H1 (cell line): ENCODE measurements around the gene PLD6. TPM values are rescaled to one million over a fixed set of nuclear protein-coding genes. Genes with fewer than 3 reads are reported as not detected.

Experiments used
- CTCF ChIA-PET: fragments of 300-600 bp; sonication (Branson Sonifier 250); formaldehyde crosslinking; loops from one replicate; lab custom pipeline; 2021; ENCODE audit not compliant: partially characterized antibody; lab: Charles Lee
- POLR2A ChIA-PET: fragments of 300-600 bp; sonication (Branson Sonifier 250); formaldehyde crosslinking; loops from one replicate; lab custom pipeline; 2021; ENCODE audit warnings: inconsistent platforms; ENCODE audit not compliant: partially characterized antibody; lab: Charles Lee
- DNase-seq, 2 experiments: peaks; one replicate each; pipeline versions ENCODE4 v3.0.0 to v3.0.0-alpha.2; 2010 to 2022; ENCODE audit warnings: low spot score in 2 of 2, low read depth in 1 of 2, mixed read lengths in 1 of 2
- FAIRE-seq: peaks from 2 replicates; lab custom pipeline; 2011; peaks lifted over from hg19 to GRCh38; lab: Jason Lieb, UNC
- H2AFZ ChIP-seq: 2 replicates; pipeline ENCODE4 v1.8.1; 2012; ENCODE audit warnings: low read length, inconsistent platforms
- H2AK5ac ChIP-seq: 2 replicates; pipeline ENCODE4 v1.6.1; 2013; ENCODE audit warnings: low read depth, low read length
- H2BK120ac ChIP-seq: replicated peaks from 2 replicates; pipeline ENCODE3; 2013; ENCODE audit warnings: low read depth, low read length, inconsistent platforms
- H2BK12ac ChIP-seq: 2 replicates; pipeline ENCODE4 v1.6.1; 2013; ENCODE audit warnings: low read depth, low read length
- H2BK15ac ChIP-seq: 2 replicates; pipeline ENCODE4 v1.6.1; 2013; ENCODE audit warnings: low read length
- H2BK20ac ChIP-seq: 2 replicates; pipeline ENCODE4 v1.6.1; 2013; ENCODE audit warnings: low read length
- H2BK5ac ChIP-seq: 2 replicates; pipeline ENCODE4 v1.6.1; 2013; ENCODE audit warnings: low read depth, low read length
- H3K14ac ChIP-seq: 2 replicates; pipeline ENCODE4 v1.6.1; 2013; ENCODE audit warnings: inconsistent platforms; ENCODE audit not compliant: insufficient read length
- H3K18ac ChIP-seq: 2 replicates; pipeline ENCODE4 v1.6.1; 2013; ENCODE audit warnings: low read length; ENCODE audit errors: extremely low read depth
- H3K23ac ChIP-seq: 2 replicates; pipeline ENCODE4 v1.6.1; 2013; ENCODE audit warnings: inconsistent platforms; ENCODE audit not compliant: insufficient read length
- H3K23me2 ChIP-seq: 2 replicates; pipeline ENCODE4 v1.6.1; 2013; ENCODE audit warnings: low read depth, low read length
- H3K27ac ChIP-seq: 2 replicates; pipeline ENCODE4 v1.6.1; 2011; ENCODE audit warnings: low read depth, low read length, inconsistent platforms
- H3K27me3 ChIP-seq, 4 experiments: replicated peaks in 1 of 4; 1 replicate in 1 of 4; 2 replicates in 3 of 4; pipeline versions ENCODE4 v1.6.1 to v1.8.1; 2011 to 2013; ENCODE audit warnings: low read length in 3 of 4, mild to moderate bottlenecking in 3 of 4, inconsistent platforms in 2 of 4, mixed read lengths in 2 of 4, moderate library complexity in 1 of 4; ENCODE audit not compliant: control insufficient read depth in 3 of 4, insufficient read depth in 3 of 4; ENCODE audit errors: extremely low read depth in 1 of 4
- H3K36me3 ChIP-seq, 4 experiments: 2 replicates each; pipeline versions ENCODE4 v1.6.1 to v1.8.1; 2011 to 2013; ENCODE audit warnings: mild to moderate bottlenecking in 4 of 4, low read length in 3 of 4, moderate library complexity in 2 of 4, control low read depth in 1 of 4, inconsistent platforms in 1 of 4; ENCODE audit not compliant: insufficient read depth in 4 of 4, control insufficient read depth in 2 of 4
- H3K4ac ChIP-seq: replicated peaks from 2 replicates; pipeline ENCODE3; 2013; ENCODE audit warnings: low read length, low read depth, mixed read lengths, inconsistent platforms; ENCODE audit not compliant: insufficient read length
- H3K4me1 ChIP-seq, 4 experiments: replicated peaks in 1 of 4; 1 replicate in 1 of 4; 2 replicates in 3 of 4; pipeline versions ENCODE4 v1.6.1 to v1.8.1; 2011 to 2013; ENCODE audit warnings: low read length in 3 of 4, inconsistent platforms in 2 of 4, mixed read lengths in 1 of 4; ENCODE audit not compliant: insufficient read depth in 4 of 4, control insufficient read depth in 3 of 4
- H3K4me2 ChIP-seq, 2 experiments: 2 replicates each; pipeline versions ENCODE4 v1.6.1 to v1.8.1; 2011 to 2013; ENCODE audit warnings: low read depth in 2 of 2, low read length in 2 of 2, control low read depth in 1 of 2, inconsistent platforms in 1 of 2, mild to moderate bottlenecking in 1 of 2; ENCODE audit not compliant: insufficient read depth in 1 of 2
- H3K4me3 ChIP-seq, 4 experiments: fragments of 200-600, 300-600 bp in 1 of 4; sonication (generic), shearing (Covaris generic), sonication (Bioruptor Twin) in 1 of 4; 2 replicates each; pipeline versions ENCODE4 v1.5.1 to v1.8.1; 2011 to 2016; ENCODE audit warnings: low read length in 4 of 4, low read depth in 3 of 4, control low read depth in 2 of 4, inconsistent platforms in 2 of 4, mild to moderate bottlenecking in 2 of 4, mixed read lengths in 1 of 4, moderate library complexity in 1 of 4; ENCODE audit not compliant: insufficient read depth in 2 of 4; ENCODE audit errors: extremely low read depth in 1 of 4
- H3K56ac ChIP-seq: replicated peaks from 2 replicates; pipeline ENCODE3; 2013; ENCODE audit warnings: low read depth, mild to moderate bottlenecking, mixed read lengths, low read length, inconsistent platforms; ENCODE audit not compliant: insufficient read length
- H3K79me1 ChIP-seq: 2 replicates; pipeline ENCODE4 v1.6.1; 2013; ENCODE audit warnings: low read depth, low read length, control low read depth
- H3K79me2 ChIP-seq, 2 experiments: 2 replicates each; pipeline versions ENCODE4 v1.6.1 to v1.8.1; 2012 to 2013; ENCODE audit warnings: low read length in 2 of 2, mild to moderate bottlenecking in 2 of 2, inconsistent platforms in 1 of 2; ENCODE audit not compliant: insufficient read depth in 2 of 2, control insufficient read depth in 1 of 2
- H3K9ac ChIP-seq, 4 experiments: replicated peaks in 1 of 4; 1 replicate in 1 of 4; 2 replicates in 3 of 4; pipeline versions ENCODE4 v1.6.1 to v1.8.1; 2011 to 2013; ENCODE audit warnings: low read depth in 3 of 4, low read length in 3 of 4, control low read depth in 2 of 4, mild to moderate bottlenecking in 2 of 4, moderate library complexity in 2 of 4, inconsistent platforms in 1 of 4; ENCODE audit errors: extremely low read depth in 1 of 4
- H3K9me3 ChIP-seq, 2 experiments: 2 replicates each; pipeline versions ENCODE4 v1.6.1 to v1.8.1; 2012 to 2013; ENCODE audit warnings: mild to moderate bottlenecking in 2 of 2, moderate library complexity in 2 of 2, control low read depth in 1 of 2, inconsistent platforms in 1 of 2, low read depth in 1 of 2, low read length in 1 of 2, mixed read lengths in 1 of 2; ENCODE audit not compliant: insufficient read depth in 2 of 2
- H4K20me1 ChIP-seq, 2 experiments: replicated peaks in 1 of 2; 2 replicates each; pipeline versions ENCODE3 to v1.8.1; 2011 to 2013; ENCODE audit warnings: inconsistent platforms in 2 of 2, low read length in 2 of 2, mild to moderate bottlenecking in 1 of 2; ENCODE audit not compliant: insufficient read depth in 2 of 2, control insufficient read depth in 1 of 2
- H4K5ac ChIP-seq: 2 replicates; pipeline ENCODE4 v1.6.1; 2013; ENCODE audit warnings: low read length, low read depth, mixed read lengths, inconsistent platforms; ENCODE audit not compliant: insufficient read length
- H4K8ac ChIP-seq: 2 replicates; pipeline ENCODE4 v1.8.0; 2013; ENCODE audit warnings: mild to moderate bottlenecking, moderate library complexity, low read length, inconsistent platforms; ENCODE audit not compliant: insufficient read depth; ENCODE audit errors: extremely low read depth
- H4K91ac ChIP-seq: replicated peaks from 2 replicates; pipeline ENCODE3; 2013; ENCODE audit warnings: low read length, mixed read lengths, inconsistent platforms; ENCODE audit not compliant: insufficient read length
- BRCA1 ChIP-seq: IDR thresholded peaks from 2 replicates; pipeline ENCODE4 v1.6.1; 2012; ENCODE audit warnings: low read depth, low read length, improper control_type of control experiment
- EP300 ChIP-seq, 2 experiments: IDR thresholded peaks; 1 replicate in 1 of 2; 2 replicates in 1 of 2; pipeline ENCODE4 v1.6.1; 2011 to 2012; ENCODE audit warnings: low read depth in 2 of 2, low read length in 2 of 2, mild to moderate bottlenecking in 2 of 2, borderline replicate concordance in 1 of 2, inconsistent platforms in 1 of 2, moderate library complexity in 1 of 2
- KDM5A ChIP-seq: fragments of 200-600 bp; IDR thresholded peaks from 2 replicates; pipeline ENCODE4 v1.7.1; 2012; ENCODE audit warnings: mild to moderate bottlenecking, low read length, inconsistent platforms, mixed read lengths
- RNF2 ChIP-seq: fragments of 200-900, 300-1000 bp; sonication (generic); IDR thresholded peaks from 2 replicates; pipeline ENCODE4 v1.7.1; 2016; ENCODE audit warnings: borderline replicate concordance, low read depth, mild to moderate bottlenecking, antibody characterized with exemption, low read length; ENCODE audit not compliant: poor library complexity, severe bottlenecking; ENCODE audit errors: missing control alignments
- WGBS, 2 experiments: shearing (Covaris generic) in 1 of 2; methylation state at CpG; one replicate each; pipeline versions ENCODE4 v1.1.6 to v1.1.7; 2013 to 2015; ENCODE audit warnings: low lambda C conversion rate in 2 of 2, mixed read lengths in 2 of 2, inconsistent platforms in 1 of 2, low coverage in 1 of 2, missing lambda C conversion rate in 1 of 2; ENCODE audit not compliant: insufficient replicate concordance in 2 of 2, insufficient coverage in 1 of 2, insufficient read length in 1 of 2; ENCODE audit errors: extremely low coverage in 1 of 2, missing lambda C conversion rate in 1 of 2; 5-methylcytosine and 5-hydroxymethylcytosine counted together
- polyA plus RNA-seq, 7 experiments: library from polyadenylated mRNA; depleted of rRNA in 3 of 7; stranded (reverse) in 5 of 7; unstranded in 2 of 7; fragments of >200 nt in 5 of 7; fragments of 200-250 nt in 2 of 7; gene quantifications; 1 replicate in 5 of 7; 2 replicates in 1 of 7; 4 replicates in 1 of 7; pipeline versions ENCODE4 v1.2.1 to v1.2.3, GENCODE V29; 2011 to 2013; ENCODE audit warnings: missing spikeins in 2 of 7, mixed read lengths in 2 of 7
- total RNA-seq: library from RNA; stranded (reverse); fragmentation: NEBNext Ultra II Directional; extraction: Animal tissue kit (Norgen Biotek cat#: 25700); gene quantifications from 2 replicates; pipeline ENCODE4 v1.2.1, GENCODE V29; 2021
- TF ChIP-seq, protein P1 (sequence below): IDR thresholded peaks from 2 replicates; pipeline ENCODE4 v1.6.1; 2012; ENCODE audit warnings: inconsistent platforms

Gene PLD6
- total and polyA plus RNA-seq, 2 of the 8 experiments (the other 6 are each of a cell fraction or from before 2014, with no cell fraction given) = 0.20 to 0.22 TPM

- 82% methylated on average over 1 of the region's 1 CpG; no CpG with 5 or more reads in 1 of the 2 experiments for WGBS, 2 experiments
- Histone ChIP-seq H2AFZ (no peak overlapping the region), H2BK5ac (no peak overlapping the region), H3K23ac (no peak overlapping the region), H3K56ac (no peak overlapping the region), H3K9me3 (no peaks in the 10 kb centered on the region), H3K4me1 (peaks cover 2 to 10% (median 5%) of the 10 kb centered on the region in 4 experiments; a peak in 5 of 7 replicates), H3K4me2 (no peak overlapping the region), H3K79me1 (peaks cover 16% of the 10 kb centered on the region), H3K79me2 (peaks cover 7 to 20% of the 10 kb centered on the region in 2 experiments; a peak in 3 of 4 replicates), H2BK12ac (no peak overlapping the region), H4K20me1 (peaks cover 8 to 13% of the 10 kb centered on the region in 2 experiments), H3K4ac (no peak overlapping the region), H3K18ac (no peak overlapping the region), H3K23me2 (peaks cover 9% of the 10 kb centered on the region), H3K14ac (no peak overlapping the region), H3K4me3 (no peak overlapping the region), H4K5ac (no peak overlapping the region), H3K27me3 (no peaks in the 10 kb centered on the region), H2BK15ac (no peak overlapping the region), H4K91ac (no peak overlapping the region), H4K8ac (no peak overlapping the region), H3K36me3 (no peaks in the 10 kb centered on the region), H3K27ac (no peak overlapping the region), H3K9ac (no peak overlapping the region), H2BK20ac (no peak overlapping the region), H2AK5ac (no peak overlapping the region), H2BK120ac (no peak overlapping the region)
- FAIRE-seq (no peak), DNase-seq (no peak)
- no peak for TF ChIP-seq KDM5A
- TF ChIP-seq BRCA1 = no peak
- no peak for TF ChIP-seq EP300 (IDR thresholded peaks at IDR 0.05; ENCODE audit: borderline replicate concordance in 1 of 2, low read depth in 2 of 2, low read length in 2 of 2)
- TF ChIP-seq, protein P1, sequence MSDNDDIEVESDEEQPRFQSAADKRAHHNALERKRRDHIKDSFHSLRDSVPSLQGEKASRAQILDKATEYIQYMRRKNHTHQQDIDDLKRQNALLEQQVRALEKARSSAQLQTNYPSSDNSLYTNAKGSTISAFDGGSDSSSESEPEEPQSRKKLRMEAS = no peak
- TF ChIP-seq RNF2 = no peak
- ChIA-PET CTCF (no interaction called here), POLR2A (interaction anchor here (0.7 kb wide), 1 partner anchor 112 kb away, joined by 3 read pairs; no protein-coding TSS in a partner anchor)
Measured at GRCh38 chr17:17239832-17240231, 33.7 kb upstream of the PLD6 start.
